ENCODE results near the gene DSPP.

The DSPP gene

DNA sequence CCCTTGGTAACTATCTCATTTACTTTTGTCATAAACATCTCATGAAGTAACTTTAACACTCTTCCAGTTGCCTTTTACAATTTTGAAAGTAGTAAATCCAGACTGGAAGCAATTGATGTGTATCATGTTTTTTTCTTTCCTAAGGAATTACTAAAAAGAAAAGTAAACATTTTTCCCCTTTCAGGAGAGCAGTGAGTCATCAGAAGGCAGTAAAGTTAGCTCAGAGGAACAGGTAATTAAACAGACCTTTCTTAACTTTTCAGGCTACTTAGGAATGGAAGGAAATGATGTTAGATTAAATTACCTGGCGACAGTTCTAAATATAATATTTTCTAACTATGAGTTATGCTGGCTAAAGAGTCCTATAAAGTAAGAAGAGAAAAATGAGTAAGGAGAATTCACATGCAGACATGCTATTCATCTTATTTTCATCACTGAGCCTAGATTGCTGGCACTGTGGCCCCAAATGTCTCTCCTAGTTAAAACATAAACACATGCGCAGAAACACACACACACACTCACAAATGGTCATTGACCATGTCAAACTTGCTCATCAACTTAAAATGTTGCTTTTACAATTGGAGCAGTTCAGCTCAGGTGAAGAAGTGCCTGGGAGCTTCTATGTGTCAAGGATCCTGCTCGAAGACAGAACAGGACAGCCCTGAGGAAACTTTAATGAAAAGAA is 51.1 kb downstream of the DSPP start (continued):
- TF ChIP-seq, protein P1, sequence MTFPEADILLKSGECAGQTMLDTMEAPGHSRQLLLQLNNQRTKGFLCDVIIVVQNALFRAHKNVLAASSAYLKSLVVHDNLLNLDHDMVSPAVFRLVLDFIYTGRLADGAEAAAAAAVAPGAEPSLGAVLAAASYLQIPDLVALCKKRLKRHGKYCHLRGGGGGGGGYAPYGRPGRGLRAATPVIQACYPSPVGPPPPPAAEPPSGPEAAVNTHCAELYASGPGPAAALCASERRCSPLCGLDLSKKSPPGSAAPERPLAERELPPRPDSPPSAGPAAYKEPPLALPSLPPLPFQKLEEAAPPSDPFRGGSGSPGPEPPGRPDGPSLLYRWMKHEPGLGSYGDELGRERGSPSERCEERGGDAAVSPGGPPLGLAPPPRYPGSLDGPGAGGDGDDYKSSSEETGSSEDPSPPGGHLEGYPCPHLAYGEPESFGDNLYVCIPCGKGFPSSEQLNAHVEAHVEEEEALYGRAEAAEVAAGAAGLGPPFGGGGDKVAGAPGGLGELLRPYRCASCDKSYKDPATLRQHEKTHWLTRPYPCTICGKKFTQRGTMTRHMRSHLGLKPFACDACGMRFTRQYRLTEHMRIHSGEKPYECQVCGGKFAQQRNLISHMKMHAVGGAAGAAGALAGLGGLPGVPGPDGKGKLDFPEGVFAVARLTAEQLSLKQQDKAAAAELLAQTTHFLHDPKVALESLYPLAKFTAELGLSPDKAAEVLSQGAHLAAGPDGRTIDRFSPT (tag by site-specific recombination; IDR thresholded peaks at IDR 0.05): peak; percentile 81
- TF ChIP-seq, protein P2, sequence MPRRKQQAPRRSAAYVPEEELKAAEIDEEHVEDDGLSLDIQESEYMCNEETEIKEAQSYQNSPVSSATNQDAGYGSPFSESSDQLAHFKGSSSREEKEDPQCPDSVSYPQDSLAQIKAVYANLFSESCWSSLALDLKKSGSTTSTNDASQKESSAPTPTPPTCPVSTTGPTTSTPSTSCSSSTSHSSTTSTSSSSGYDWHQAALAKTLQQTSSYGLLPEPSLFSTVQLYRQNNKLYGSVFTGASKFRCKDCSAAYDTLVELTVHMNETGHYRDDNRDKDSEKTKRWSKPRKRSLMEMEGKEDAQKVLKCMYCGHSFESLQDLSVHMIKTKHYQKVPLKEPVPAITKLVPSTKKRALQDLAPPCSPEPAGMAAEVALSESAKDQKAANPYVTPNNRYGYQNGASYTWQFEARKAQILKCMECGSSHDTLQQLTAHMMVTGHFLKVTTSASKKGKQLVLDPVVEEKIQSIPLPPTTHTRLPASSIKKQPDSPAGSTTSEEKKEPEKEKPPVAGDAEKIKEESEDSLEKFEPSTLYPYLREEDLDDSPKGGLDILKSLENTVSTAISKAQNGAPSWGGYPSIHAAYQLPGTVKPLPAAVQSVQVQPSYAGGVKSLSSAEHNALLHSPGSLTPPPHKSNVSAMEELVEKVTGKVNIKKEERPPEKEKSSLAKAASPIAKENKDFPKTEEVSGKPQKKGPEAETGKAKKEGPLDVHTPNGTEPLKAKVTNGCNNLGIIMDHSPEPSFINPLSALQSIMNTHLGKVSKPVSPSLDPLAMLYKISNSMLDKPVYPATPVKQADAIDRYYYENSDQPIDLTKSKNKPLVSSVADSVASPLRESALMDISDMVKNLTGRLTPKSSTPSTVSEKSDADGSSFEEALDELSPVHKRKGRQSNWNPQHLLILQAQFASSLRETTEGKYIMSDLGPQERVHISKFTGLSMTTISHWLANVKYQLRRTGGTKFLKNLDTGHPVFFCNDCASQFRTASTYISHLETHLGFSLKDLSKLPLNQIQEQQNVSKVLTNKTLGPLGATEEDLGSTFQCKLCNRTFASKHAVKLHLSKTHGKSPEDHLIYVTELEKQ (tag by site-specific recombination; IDR thresholded peaks at IDR 0.05; ENCODE audit: borderline replicate concordance): peak; percentile 84; the same call in 1 of the 2 replicates
- TF ChIP-seq ZNF600 (tag by site-specific recombination; IDR thresholded peaks at IDR 0.05) (peak; percentile 31), ZBTB49 (tag by site-specific recombination; IDR thresholded peaks at IDR 0.05; ENCODE audit: low read depth) (no peak), TCF7L2 (IDR thresholded peaks at IDR 0.05; ENCODE audit: borderline replicate concordance, low read depth, low read length) (peak; percentile 68), PRDM6 (tag by site-specific recombination; IDR thresholded peaks at IDR 0.05) (peak; percentile 99), RBAK (tag by site-specific recombination; IDR thresholded peaks at IDR 0.05) (no peak), AEBP2 (tag by site-specific recombination; IDR thresholded peaks at IDR 0.05; ENCODE audit: borderline replicate concordance) (no peak), TRIM28 (IDR thresholded peaks at IDR 0.05; ENCODE audit: borderline replicate concordance, low read length) (peak; percentile 87; the same call in 1 of the 2 replicates), FEZF1 (tag by site-specific recombination; IDR thresholded peaks at IDR 0.05) (peak; percentile 85), ZNF521 (tag by site-specific recombination; IDR thresholded peaks at IDR 0.05) (no peak), ZNF510 (tag by site-specific recombination; IDR thresholded peaks at IDR 0.05; ENCODE audit: insufficient replicate concordance) (no peak), ZNF354C (tag by site-specific recombination; IDR thresholded peaks at IDR 0.05; ENCODE audit: borderline replicate concordance, low read depth) (no peak), ZNF37A (tag by site-specific recombination; IDR thresholded peaks at IDR 0.05) (no peak), SP7 (tag by site-specific recombination; IDR thresholded peaks at IDR 0.05) (peak; percentile 97), ZNF530 (tag by site-specific recombination; IDR thresholded peaks at IDR 0.05; ENCODE audit: low read depth) (no peak), KLF10 (tag by site-specific recombination; IDR thresholded peaks at IDR 0.05) (0 out of 2 replicates have a peak, but pooled peaks have one; percentile 34), OSR2 (tag by site-specific recombination; IDR thresholded peaks at IDR 0.05) (peak; percentile 94)
- TF ChIP-seq, protein P3, sequence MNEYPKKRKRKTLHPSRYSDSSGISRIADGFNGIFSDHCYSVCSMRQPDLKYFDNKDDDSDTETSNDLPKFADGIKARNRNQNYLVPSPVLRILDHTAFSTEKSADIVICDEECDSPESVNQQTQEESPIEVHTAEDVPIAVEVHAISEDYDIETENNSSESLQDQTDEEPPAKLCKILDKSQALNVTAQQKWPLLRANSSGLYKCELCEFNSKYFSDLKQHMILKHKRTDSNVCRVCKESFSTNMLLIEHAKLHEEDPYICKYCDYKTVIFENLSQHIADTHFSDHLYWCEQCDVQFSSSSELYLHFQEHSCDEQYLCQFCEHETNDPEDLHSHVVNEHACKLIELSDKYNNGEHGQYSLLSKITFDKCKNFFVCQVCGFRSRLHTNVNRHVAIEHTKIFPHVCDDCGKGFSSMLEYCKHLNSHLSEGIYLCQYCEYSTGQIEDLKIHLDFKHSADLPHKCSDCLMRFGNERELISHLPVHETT (tag by site-specific recombination; IDR thresholded peaks at IDR 0.05): peak; percentile 86
- TF ChIP-seq, protein P4, sequence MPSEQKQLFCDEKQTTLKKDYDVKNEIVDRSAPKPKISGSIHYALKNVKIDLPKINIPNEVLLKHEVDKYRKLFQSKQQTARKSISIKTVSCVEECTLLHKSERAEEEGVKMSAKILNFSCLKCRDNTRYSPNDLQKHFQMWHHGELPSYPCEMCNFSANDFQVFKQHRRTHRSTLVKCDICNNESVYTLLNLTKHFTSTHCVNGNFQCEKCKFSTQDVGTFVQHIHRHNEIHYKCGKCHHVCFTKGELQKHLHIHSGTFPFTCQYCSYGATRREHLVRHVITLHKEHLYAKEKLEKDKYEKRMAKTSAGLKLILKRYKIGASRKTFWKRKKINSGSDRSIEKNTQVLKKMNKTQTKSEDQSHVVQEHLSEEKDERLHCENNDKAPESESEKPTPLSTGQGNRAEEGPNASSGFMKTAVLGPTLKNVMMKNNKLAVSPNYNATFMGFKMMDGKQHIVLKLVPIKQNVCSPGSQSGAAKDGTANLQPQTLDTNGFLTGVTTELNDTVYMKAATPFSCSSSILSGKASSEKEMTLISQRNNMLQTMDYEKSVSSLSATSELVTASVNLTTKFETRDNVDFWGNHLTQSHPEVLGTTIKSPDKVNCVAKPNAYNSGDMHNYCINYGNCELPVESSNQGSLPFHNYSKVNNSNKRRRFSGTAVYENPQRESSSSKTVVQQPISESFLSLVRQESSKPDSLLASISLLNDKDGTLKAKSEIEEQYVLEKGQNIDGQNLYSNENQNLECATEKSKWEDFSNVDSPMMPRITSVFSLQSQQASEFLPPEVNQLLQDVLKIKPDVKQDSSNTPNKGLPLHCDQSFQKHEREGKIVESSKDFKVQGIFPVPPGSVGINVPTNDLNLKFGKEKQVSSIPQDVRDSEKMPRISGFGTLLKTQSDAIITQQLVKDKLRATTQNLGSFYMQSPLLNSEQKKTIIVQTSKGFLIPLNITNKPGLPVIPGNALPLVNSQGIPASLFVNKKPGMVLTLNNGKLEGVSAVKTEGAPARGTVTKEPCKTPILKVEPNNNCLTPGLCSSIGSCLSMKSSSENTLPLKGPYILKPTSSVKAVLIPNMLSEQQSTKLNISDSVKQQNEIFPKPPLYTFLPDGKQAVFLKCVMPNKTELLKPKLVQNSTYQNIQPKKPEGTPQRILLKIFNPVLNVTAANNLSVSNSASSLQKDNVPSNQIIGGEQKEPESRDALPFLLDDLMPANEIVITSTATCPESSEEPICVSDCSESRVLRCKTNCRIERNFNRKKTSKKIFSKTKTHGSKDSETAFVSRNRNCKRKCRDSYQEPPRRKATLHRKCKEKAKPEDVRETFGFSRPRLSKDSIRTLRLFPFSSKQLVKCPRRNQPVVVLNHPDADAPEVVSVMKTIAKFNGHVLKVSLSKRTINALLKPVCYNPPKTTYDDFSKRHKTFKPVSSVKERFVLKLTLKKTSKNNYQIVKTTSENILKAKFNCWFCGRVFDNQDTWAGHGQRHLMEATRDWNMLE (tag by site-specific recombination; conservative IDR thresholded peaks at IDR 0.05; ENCODE audit: low read depth): peak; percentile 35; the same call in 1 of the 2 replicates
